Activated CD4-positive, alpha-beta T cell treated with anti-CD3 and anti-CD28 coated beads for 36 hours (primary cell): ENCODE data around the gene TAF11L14. TPM values are rescaled to one million over a fixed set of nuclear protein-coding genes. Genes with fewer than 3 reads are reported as not detected.
"Not testable (repeated sequence)": the region's sequence is repeated elsewhere in the genome, so short reads cannot be mapped to it uniquely, and the experiment has no call there.

Experiments
- ATAC-seq: fragments of 200-7000 bp; cut with Tn5 transposase; one replicate; pipeline ENCODE4 v1.10.0; 2021; ENCODE audit warnings: mild to moderate bottlenecking, moderate library complexity
- CTCF ChIA-PET: fragments of 350-600 bp; sonication (Branson Sonifier 250); formaldehyde crosslinking; loops from one replicate; lab custom pipeline; 2021; ENCODE audit warnings: antibody characterized with exemption; lab: Charles Lee
- POLR2A ChIA-PET: fragments of 350-600 bp; sonication (Branson Sonifier 250); formaldehyde crosslinking; loops from one replicate; lab custom pipeline; 2021; ENCODE audit warnings: antibody characterized with exemption, inconsistent platforms; lab: Charles Lee
- DNase-seq: peaks from one replicate; pipeline ENCODE4 v3.0.0-alpha.2; 2020
- H3K27ac Mint-ChIP-seq: one replicate; pipeline ENCODE4 v1.8.0; 2021; ENCODE audit warnings: mixed read lengths
- H3K27me3 Mint-ChIP-seq: one replicate; pipeline ENCODE4 v1.8.0; 2021; ENCODE audit warnings: mixed read lengths
- H3K36me3 Mint-ChIP-seq: one replicate; pipeline ENCODE4 v1.8.0; 2021; ENCODE audit warnings: low read depth, mixed read lengths
- H3K4me1 Mint-ChIP-seq: one replicate; pipeline ENCODE4 v1.8.0; 2021; ENCODE audit warnings: mixed read lengths
- H3K4me3 Mint-ChIP-seq: one replicate; pipeline ENCODE4 v1.8.0; 2021; ENCODE audit warnings: mild to moderate bottlenecking, moderate library complexity, mixed read lengths
- H3K9me3 Mint-ChIP-seq: one replicate; pipeline ENCODE4 v1.8.0; 2021; ENCODE audit warnings: low read depth, mixed read lengths
- intact Hi-C, 2 experiments: fragments of 100-400 bp; cut with DNase I in 1 of 2; cut with micrococcal nuclease in 1 of 2; formaldehyde crosslinking; loops; one replicate each; pipeline versions ENCODE4 v1.14.2 to v1.15.1; 2022 to 2024; cut with DNase I, micrococcal nuclease
- total RNA-seq, 2 experiments: library from RNA; stranded (reverse); gene quantifications; one replicate each; pipeline ENCODE4 v1.2.3, GENCODE V29; 2021

The TAF11L14 gene
- total RNA-seq = not detected

GRCh38 chr5:17634160-17634559 lies at the start of gene TAF11L14:
Gene TAF11L14 (plus strand): TSS chr5:17634460.
- no peaks in the 10 kb centered on the region for H3K9me3 Mint-ChIP-seq
- ChIA-PET POLR2A (no interaction called here), CTCF (no interaction called here)
- no peak within 1 kb of the TSS for H3K4me3 Mint-ChIP-seq
- intact Hi-C loops = no loop called here
- ATAC-seq (no peak), DNase-seq (no peak)
- H3K36me3 Mint-ChIP-seq = no peaks in the 10 kb centered on the region
- no peaks in the 10 kb centered on the region for H3K4me1 Mint-ChIP-seq
- no peaks in the 10 kb centered on the region for H3K27me3 Mint-ChIP-seq
- no peak within 1 kb of the TSS for H3K27ac Mint-ChIP-seq

DNA sequence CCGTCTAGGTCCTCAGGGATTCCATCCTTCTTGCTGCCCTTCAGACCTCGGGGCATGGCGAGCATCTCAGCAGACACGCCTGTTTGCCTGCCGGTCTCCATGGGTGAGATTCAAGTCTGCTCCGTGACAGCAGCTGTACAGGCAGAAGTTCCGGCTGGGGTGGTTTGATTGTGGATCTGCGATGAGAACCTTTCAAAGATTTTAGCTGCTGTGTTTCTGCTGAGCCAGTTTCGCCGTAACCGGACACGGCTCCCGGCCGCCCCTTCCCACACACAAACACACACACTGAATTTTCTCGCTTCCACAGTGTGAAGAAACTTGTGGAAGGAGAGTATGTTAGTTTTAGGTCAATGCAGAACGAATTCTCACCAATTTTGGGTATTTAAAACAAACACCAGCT lies 48.6 kb upstream of the TAF11L14 start, which contains the start of gene TAF11L7:
Gene TAF11L7 (minus strand): TSS at position 101 of the 400 bp plus-strand sequence.
- CTCF ChIA-PET, H3K27me3 Mint-ChIP-seq, intact Hi-C loops, H3K36me3 Mint-ChIP-seq, H3K4me3 Mint-ChIP-seq, H3K9me3 Mint-ChIP-seq, H3K4me1 Mint-ChIP-seq, H3K27ac Mint-ChIP-seq, ATAC-seq, POLR2A ChIA-PET, DNase-seq: not testable (repeated sequence)

DNA sequence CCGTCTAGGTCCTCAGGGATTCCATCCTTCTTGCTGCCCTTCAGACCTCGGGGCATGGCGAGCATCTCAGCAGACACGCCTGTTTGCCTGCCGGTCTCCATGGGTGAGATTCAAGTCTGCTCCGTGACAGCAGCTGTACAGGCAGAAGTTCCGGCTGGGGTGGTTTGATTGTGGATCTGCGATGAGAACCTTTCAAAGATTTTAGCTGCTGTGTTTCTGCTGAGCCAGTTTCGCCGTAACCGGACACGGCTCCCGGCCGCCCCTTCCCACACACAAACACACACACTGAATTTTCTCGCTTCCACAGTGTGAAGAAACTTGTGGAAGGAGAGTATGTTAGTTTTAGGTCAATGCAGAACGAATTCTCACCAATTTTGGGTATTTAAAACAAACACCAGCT lies 43.4 kb upstream of the TAF11L14 start, which contains the start of gene TAF11L8:
Gene TAF11L8 (minus strand): TSS at position 101 of the 400 bp plus-strand sequence.
- intact Hi-C loops, H3K4me3 Mint-ChIP-seq, H3K27me3 Mint-ChIP-seq, H3K9me3 Mint-ChIP-seq, POLR2A ChIA-PET, H3K27ac Mint-ChIP-seq, H3K36me3 Mint-ChIP-seq, DNase-seq, CTCF ChIA-PET, H3K4me1 Mint-ChIP-seq, ATAC-seq: not testable (repeated sequence)

DNA sequence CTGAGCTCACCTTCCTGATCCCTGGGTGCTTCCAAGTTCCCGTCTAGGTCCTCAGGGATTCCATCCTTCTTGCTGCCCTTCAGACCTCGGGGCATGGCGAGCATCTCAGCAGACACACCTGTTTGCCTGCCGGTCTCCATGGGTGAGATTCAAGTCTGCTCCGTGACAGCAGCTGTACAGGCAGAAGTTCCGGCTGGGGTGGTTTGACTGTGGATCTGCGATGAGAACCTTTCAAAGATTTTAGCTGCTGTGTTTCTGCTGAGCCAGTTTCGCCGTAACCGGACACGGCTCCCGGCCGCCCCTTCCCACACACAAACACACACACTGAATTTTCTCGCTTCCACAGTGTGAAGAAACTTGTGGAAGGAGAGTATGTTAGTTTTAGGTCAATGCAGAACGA lies 40.0 kb upstream of the TAF11L14 start, which contains the start of gene TAF11L9:
Gene TAF11L9 (minus strand): TSS at position 140 of the 400 bp plus-strand sequence.
- POLR2A ChIA-PET, H3K36me3 Mint-ChIP-seq, DNase-seq, ATAC-seq, H3K27ac Mint-ChIP-seq, CTCF ChIA-PET, H3K4me1 Mint-ChIP-seq, H3K9me3 Mint-ChIP-seq, intact Hi-C loops, H3K27me3 Mint-ChIP-seq, H3K4me3 Mint-ChIP-seq: not testable (repeated sequence)

DNA sequence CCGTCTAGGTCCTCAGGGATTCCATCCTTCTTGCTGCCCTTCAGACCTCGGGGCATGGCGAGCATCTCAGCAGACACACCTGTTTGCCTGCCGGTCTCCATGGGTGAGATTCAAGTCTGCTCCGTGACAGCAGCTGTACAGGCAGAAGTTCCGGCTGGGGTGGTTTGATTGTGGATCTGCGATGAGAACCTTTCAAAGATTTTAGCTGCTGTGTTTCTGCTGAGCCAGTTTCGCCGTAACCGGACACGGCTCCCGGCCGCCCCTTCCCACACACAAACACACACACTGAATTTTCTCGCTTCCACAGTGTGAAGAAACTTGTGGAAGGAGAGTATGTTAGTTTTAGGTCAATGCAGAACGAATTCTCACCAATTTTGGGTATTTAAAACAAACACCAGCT lies 36.5 kb upstream of the TAF11L14 start, which contains the start of gene TAF11L10:
Gene TAF11L10 (minus strand): TSS at position 101 of the 400 bp plus-strand sequence.
- H3K4me1 Mint-ChIP-seq, POLR2A ChIA-PET, H3K27me3 Mint-ChIP-seq, H3K9me3 Mint-ChIP-seq, DNase-seq, CTCF ChIA-PET, ATAC-seq, H3K36me3 Mint-ChIP-seq, H3K4me3 Mint-ChIP-seq, H3K27ac Mint-ChIP-seq, intact Hi-C loops: not testable (repeated sequence)

- DNase-seq, CTCF ChIA-PET, H3K4me1 Mint-ChIP-seq, H3K4me3 Mint-ChIP-seq, H3K27ac Mint-ChIP-seq, H3K9me3 Mint-ChIP-seq, POLR2A ChIA-PET, H3K36me3 Mint-ChIP-seq, intact Hi-C loops, ATAC-seq, H3K27me3 Mint-ChIP-seq: not testable (repeated sequence)
Observed at GRCh38 chr5:17603880-17604279, 30.4 kb upstream of the TAF11L14 start, which contains the start of gene TAF11L11. Gene TAF11L11 (plus strand): TSS chr5:17604183.

GRCh38 chr5:17604951-17605350 lies 29.3 kb upstream of the TAF11L14 start:
- ChIA-PET CTCF (no interaction called here), POLR2A (no interaction called here)
- intact Hi-C loops = no loop called here
- ATAC-seq (no peak), DNase-seq (no peak)
- Mint-ChIP-seq H3K4me3 (no peak overlapping the region), H3K27ac (no peak overlapping the region), H3K36me3 (no peaks in the 10 kb centered on the region), H3K4me1 (no peaks in the 10 kb centered on the region), H3K9me3 (no peaks in the 10 kb centered on the region), H3K27me3 (no peaks in the 10 kb centered on the region)

GRCh38 chr5:17607461-17607860 lies 26.8 kb upstream of the TAF11L14 start:
- H3K27ac Mint-ChIP-seq, H3K4me1 Mint-ChIP-seq, H3K36me3 Mint-ChIP-seq, DNase-seq, intact Hi-C loops, H3K27me3 Mint-ChIP-seq, ATAC-seq, CTCF ChIA-PET, H3K4me3 Mint-ChIP-seq, H3K9me3 Mint-ChIP-seq, POLR2A ChIA-PET: not testable (repeated sequence)

DNA sequence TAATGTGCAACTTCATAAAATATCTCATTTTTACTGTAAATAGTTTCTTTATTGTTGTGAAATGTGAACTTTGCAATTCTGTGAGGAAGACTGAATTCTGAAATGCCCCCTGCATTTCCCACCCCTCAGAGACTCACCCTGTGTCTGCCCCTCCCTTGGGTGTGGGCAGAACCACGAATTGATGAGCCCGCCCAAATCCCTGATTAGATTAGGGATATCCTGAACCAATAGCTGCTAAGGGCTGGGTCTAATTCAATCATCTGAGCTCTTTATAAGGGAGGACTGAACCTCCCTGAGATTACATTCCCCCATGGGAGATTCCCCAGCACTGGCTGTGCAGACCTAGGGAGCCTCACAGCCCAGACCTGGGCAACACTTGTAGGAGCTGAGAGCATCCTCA lies 24.2 kb upstream of the TAF11L14 start, which contains the start of gene TAF11L12:
Gene TAF11L12 (plus strand): TSS at position 301 of the 400 bp plus-strand sequence.
- POLR2A ChIA-PET = interaction anchor here (0.7 kb wide), 1 partner anchor 40 kb away, joined by 3 read pairs; no protein-coding TSS in a partner anchor
- H3K27ac Mint-ChIP-seq, H3K9me3 Mint-ChIP-seq, ATAC-seq, H3K36me3 Mint-ChIP-seq, H3K4me1 Mint-ChIP-seq, CTCF ChIA-PET, H3K4me3 Mint-ChIP-seq, H3K27me3 Mint-ChIP-seq, intact Hi-C loops, DNase-seq: not testable (repeated sequence)

GRCh38 chr5:17614872-17615605 lies 19.2 kb upstream of the TAF11L14 start:
- DNase-seq = no peak
- no peaks in the 10 kb centered on the region for H3K4me1 Mint-ChIP-seq
- no peaks in the 10 kb centered on the region for H3K36me3 Mint-ChIP-seq
- POLR2A ChIA-PET = no interaction called here
- intact Hi-C loops = no loop called here
- H3K27ac Mint-ChIP-seq = no peak overlapping the region
- H3K9me3 Mint-ChIP-seq = peaks cover 3% of the 10 kb centered on the region
- CTCF ChIA-PET = no interaction called here
- no peak overlapping the region for H3K4me3 Mint-ChIP-seq
- H3K27me3 Mint-ChIP-seq = no peaks in the 10 kb centered on the region
- ATAC-seq = no peak

GRCh38 chr5:17619354-17619753 lies 14.9 kb upstream of the TAF11L14 start:
- Mint-ChIP-seq H3K9me3 (peaks cover 4% of the 10 kb centered on the region), H3K36me3 (no peaks in the 10 kb centered on the region), H3K27me3 (no peaks in the 10 kb centered on the region), H3K4me1 (no peaks in the 10 kb centered on the region), H3K4me3 (no peak overlapping the region), H3K27ac (no peak overlapping the region)
- DNase-seq (no peak), ATAC-seq (no peak)
- ChIA-PET POLR2A (no interaction called here), CTCF (no interaction called here)
- intact Hi-C loops = no loop called here

DNA sequence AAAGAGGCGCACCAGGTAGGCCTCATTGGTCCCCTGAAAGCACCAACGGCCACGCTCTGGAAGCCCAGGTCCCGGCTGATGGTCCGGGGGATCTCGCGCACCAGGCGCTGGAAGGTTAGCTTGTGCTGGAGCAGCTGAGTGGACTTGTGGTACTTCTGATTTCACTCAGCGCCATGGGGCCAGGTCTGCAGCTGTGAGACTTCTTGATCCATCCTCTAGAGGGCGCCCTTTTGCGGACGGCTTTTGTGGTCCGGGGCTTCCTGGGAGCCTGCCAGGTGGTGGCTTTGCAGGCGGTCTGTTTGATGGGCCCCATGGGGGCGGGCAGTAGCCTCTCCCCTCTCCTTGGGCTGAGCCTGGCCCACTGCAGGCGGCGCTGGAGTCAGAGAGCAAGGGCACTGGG lies 13.6 kb upstream of the TAF11L14 start:
- DNase-seq (no peak), ATAC-seq (no peak)
- Mint-ChIP-seq H3K4me3 (no peak overlapping the region), H3K27me3 (no peaks in the 10 kb centered on the region), H3K36me3 (no peaks in the 10 kb centered on the region), H3K4me1 (no peaks in the 10 kb centered on the region), H3K9me3 (peaks cover 4% of the 10 kb centered on the region), H3K27ac (no peak overlapping the region)
- intact Hi-C loops = no loop called here
- ChIA-PET POLR2A (no interaction called here), CTCF (no interaction called here)
